Left renal cortex interstitium (tissue), 4 donors: Measurements from ENCODE around the gene TRIM67. TPM values are rescaled to one million over a fixed set of nuclear protein-coding genes. Genes with fewer than 3 reads are reported as not detected.
"Not testable (repeated sequence)": the region's sequence is repeated elsewhere in the genome, so short reads cannot be mapped to it uniquely, and the experiment has no call there.

ENCODE experiments used
- DNase-seq, 4 donors: peaks; one replicate each; pipeline ENCODE4 v3.0.0-alpha.2; 2013; ENCODE audit warnings: low read depth in 4 of 4, low spot score in 2 of 4, missing footprints in 1 of 4
- polyA plus RNA-seq, 4 donors: library from polyadenylated mRNA; unstranded; fragments of 120-200 nt; gene quantifications; one replicate each; pipeline ENCODE4 v1.2.1, GENCODE V29; 2013; ENCODE audit not compliant: insufficient read length in 4 of 4

TRIM67 gene
- polyA plus RNA-seq = under 1 TPM; 0.09 to 0.17 (median 0.10) TPM

GRCh38 chr1:231161667-231162296 is at the start of gene TRIM67:
Gene TRIM67, plus strand, starts transcription at chr1:231162058. Its CDS starts 912 bp downstream, at chr1:231162970.
- DNase-seq = peak in 1 of 4 donors; percentile 2

GRCh38 chr1:231116738-231117137 is 45.1 kb upstream of the TRIM67 start:
- DNase-seq = no peak

GRCh38 chr1:231118704-231119453 is 43.0 kb upstream of the TRIM67 start:
- no peak for DNase-seq

- DNase-seq = no peak
Measured at GRCh38 chr1:231121533-231121932, 40.3 kb upstream of the TRIM67 start.

- DNase-seq = no peak
Measured at GRCh38 chr1:231122143-231122542, 39.7 kb upstream of the TRIM67 start.

- DNase-seq = no peak
Measured at GRCh38 chr1:231124746-231125145, 37.1 kb upstream of the TRIM67 start.

GRCh38 chr1:231125972-231126580 is 35.8 kb upstream of the TRIM67 start:
- DNase-seq = no peak

- DNase-seq = not testable (repeated sequence)
Measured at GRCh38 chr1:231127106-231127505, 34.8 kb upstream of the TRIM67 start.

GRCh38 chr1:231128471-231128870 is 33.4 kb upstream of the TRIM67 start:
- not testable (repeated sequence) for DNase-seq

- no peak for DNase-seq
Measured at GRCh38 chr1:231130544-231130943, 31.3 kb upstream of the TRIM67 start.

- not testable (repeated sequence) for DNase-seq
Measured at GRCh38 chr1:231132591-231132990, 29.3 kb upstream of the TRIM67 start.

- no peak for DNase-seq
Measured at GRCh38 chr1:231134624-231135023, 27.2 kb upstream of the TRIM67 start.

- DNase-seq = no peak
Measured at GRCh38 chr1:231138236-231138635, 23.6 kb upstream of the TRIM67 start.

GRCh38 chr1:231139125-231139649 is 22.7 kb upstream of the TRIM67 start:
- no peak for DNase-seq

GRCh38 chr1:231139659-231140654 is 21.9 kb upstream of the TRIM67 start:
- DNase-seq = no peak

- DNase-seq = no peak
Measured at GRCh38 chr1:231144416-231145193, 17.3 kb upstream of the TRIM67 start.

- no peak for DNase-seq
Measured at GRCh38 chr1:231147896-231148295, 14.0 kb upstream of the TRIM67 start.

GRCh38 chr1:231151811-231152210 is 10.0 kb upstream of the TRIM67 start:
- DNase-seq = no peak

GRCh38 chr1:231153726-231154125 is 8.1 kb upstream of the TRIM67 start:
- DNase-seq = no peak
